PC-9 (cell line): ENCODE data around the gene PHF21A.

Experiments used
- EZH2 ChIP-seq: fragments of 200-600 bp; sonication (generic); IDR thresholded peaks from 2 replicates; pipeline ENCODE4 v1.8.0; 2017; ENCODE audit warnings: antibody characterized with exemption, low read depth
- TF ChIP-seq, protein P1 (sequence below): fragments of 200-600 bp; sonication (generic); conservative IDR thresholded peaks from 2 replicates; pipeline ENCODE4 v1.6.1; 2017; ENCODE audit warnings: mixed run types, antibody characterized with exemption, mild to moderate bottlenecking, moderate library complexity

DNA sequence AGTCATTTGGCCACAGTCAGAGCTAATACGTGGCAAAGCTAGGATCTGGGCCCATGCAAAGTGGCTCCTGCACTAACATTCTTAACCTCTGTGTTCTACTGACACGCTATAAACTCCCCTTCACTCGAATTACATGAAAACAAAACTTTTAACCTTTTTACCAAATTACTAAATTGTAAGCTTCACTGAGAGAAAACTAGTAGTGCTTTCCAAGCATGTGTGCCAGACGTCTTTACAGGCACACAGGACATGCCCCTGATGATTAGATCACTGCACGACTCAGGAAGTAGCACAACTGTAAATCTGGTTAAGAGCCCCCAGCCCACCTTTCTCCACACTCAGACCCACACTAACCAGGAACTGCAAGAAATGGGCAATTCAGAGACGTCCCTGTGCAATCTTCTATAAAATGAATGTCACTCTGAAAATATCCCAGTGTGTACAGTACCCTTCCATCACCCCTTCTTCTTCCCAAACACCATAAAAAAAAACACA is 16.1 kb downstream of the PHF21A start:
- TF ChIP-seq, protein P1, sequence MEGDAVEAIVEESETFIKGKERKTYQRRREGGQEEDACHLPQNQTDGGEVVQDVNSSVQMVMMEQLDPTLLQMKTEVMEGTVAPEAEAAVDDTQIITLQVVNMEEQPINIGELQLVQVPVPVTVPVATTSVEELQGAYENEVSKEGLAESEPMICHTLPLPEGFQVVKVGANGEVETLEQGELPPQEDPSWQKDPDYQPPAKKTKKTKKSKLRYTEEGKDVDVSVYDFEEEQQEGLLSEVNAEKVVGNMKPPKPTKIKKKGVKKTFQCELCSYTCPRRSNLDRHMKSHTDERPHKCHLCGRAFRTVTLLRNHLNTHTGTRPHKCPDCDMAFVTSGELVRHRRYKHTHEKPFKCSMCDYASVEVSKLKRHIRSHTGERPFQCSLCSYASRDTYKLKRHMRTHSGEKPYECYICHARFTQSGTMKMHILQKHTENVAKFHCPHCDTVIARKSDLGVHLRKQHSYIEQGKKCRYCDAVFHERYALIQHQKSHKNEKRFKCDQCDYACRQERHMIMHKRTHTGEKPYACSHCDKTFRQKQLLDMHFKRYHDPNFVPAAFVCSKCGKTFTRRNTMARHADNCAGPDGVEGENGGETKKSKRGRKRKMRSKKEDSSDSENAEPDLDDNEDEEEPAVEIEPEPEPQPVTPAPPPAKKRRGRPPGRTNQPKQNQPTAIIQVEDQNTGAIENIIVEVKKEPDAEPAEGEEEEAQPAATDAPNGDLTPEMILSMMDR: no peak
- TF ChIP-seq EZH2: no peak
